Gastroesophageal sphincter (tissue), 4 donors: Measurements from ENCODE around the gene TBL1XR1. TPM values are rescaled to one million over a fixed set of nuclear protein-coding genes. Genes with fewer than 3 reads are reported as not detected.

ENCODE experiments used
- ATAC-seq: fragments of 150-250 bp; one replicate; pipeline ENCODE4 v1.9.1; 2016; ENCODE audit warnings: mild to moderate bottlenecking, moderate library complexity
- H3K27ac ChIP-seq, 4 donors: fragments of 200-600 bp; sonication (generic) in 3 of 4; 1 replicate in 3 of 4; 2 replicates in 1 of 4; pipeline ENCODE4 v1.5.1; 2016 to 2019
- H3K27me3 ChIP-seq: fragments of 200-600 bp; sonication (generic); one replicate; pipeline ENCODE4 v1.5.1; 2019
- H3K36me3 ChIP-seq, 2 donors: fragments of 200-600 bp; sonication (generic); one replicate each; pipeline ENCODE4 v1.5.1; 2019; ENCODE audit warnings: control low read depth in 1 of 2
- H3K4me1 ChIP-seq, 3 donors: fragments of 200-600 bp; sonication (generic); 1 replicate in 2 of 3; 2 replicates in 1 of 3; pipeline ENCODE4 v1.5.1; 2016 to 2019; ENCODE audit warnings: control low read depth in 2 of 3
- H3K4me3 ChIP-seq, 2 donors: fragments of 200-600 bp; sonication (generic); one replicate each; pipeline ENCODE4 v1.5.1; 2019; ENCODE audit warnings: mild to moderate bottlenecking in 1 of 2, moderate library complexity in 1 of 2
- H3K9me3 ChIP-seq, 3 donors: fragments of 200-600 bp; sonication (generic); one replicate each; pipeline ENCODE4 v1.5.1; 2017 to 2019; ENCODE audit warnings: control low read depth in 2 of 3
- CTCF ChIP-seq, 4 experiments: fragments of 200-600 bp in 2 of 4; fragments of 450-650 bp in 2 of 4; sonication (generic) in 1 of 4; IDR thresholded peaks; one replicate each; pipeline ENCODE4 v1.5.1; 2017 to 2019; ENCODE audit warnings: antibody characterized with exemption in 4 of 4, mild to moderate bottlenecking in 2 of 4, moderate library complexity in 2 of 4
- EP300 ChIP-seq: sonication (generic); formaldehyde crosslinking; IDR thresholded peaks from one replicate; pipeline ENCODE4 v1.6.1; 2017; ENCODE audit warnings: antibody characterized with exemption, mild to moderate bottlenecking
- POLR2A ChIP-seq, 2 donors: fragments of 450-650 bp; IDR thresholded peaks; one replicate each; pipeline ENCODE4 v1.6.1; 2017; ENCODE audit warnings: antibody characterized with exemption in 2 of 2, mild to moderate bottlenecking in 2 of 2, moderate library complexity in 1 of 2
- POLR2AphosphoS5 ChIP-seq: sonication (generic); formaldehyde crosslinking; IDR thresholded peaks from one replicate; pipeline ENCODE4 v1.6.1; 2017; ENCODE audit warnings: antibody characterized with exemption
- WGBS, 2 donors: methylation state at CpG; one replicate each; pipeline ENCODE4 v1.1.5; 2018; ENCODE audit warnings: low coverage in 1 of 2; 5-methylcytosine and 5-hydroxymethylcytosine counted together
- total RNA-seq, 4 donors: library from RNA; depleted of rRNA; stranded (reverse); fragments of >200 nt; gene quantifications; one replicate each; pipeline ENCODE4 v1.1.0, GENCODE V29; 2016

Gene TBL1XR1
- total RNA-seq, 4 donors from 2014 or later, result 91.1 to 126 (median 97.4) TPM

- no peak for TF ChIP-seq POLR2AphosphoS5
- no peak for TF ChIP-seq CTCF (IDR thresholded peaks at IDR 0.05)
- no peak for TF ChIP-seq EP300
- no peak for TF ChIP-seq POLR2A (IDR thresholded peaks at IDR 0.05)
- H3K4me1 ChIP-seq, result peaks cover under 1 to 40% (median 8%) of the 10 kb centered on the region in 3 donors
- H3K9me3 ChIP-seq, result no peaks in the 10 kb centered on the region
- no peak for ATAC-seq
- 48 to 60% methylated on average over 4 of the region's 4 CpGs for WGBS, 2 donors
- no peak overlapping the region for H3K27ac ChIP-seq
- H3K27me3 ChIP-seq, result no peaks in the 10 kb centered on the region
- H3K36me3 ChIP-seq, result no peaks in the 10 kb centered on the region
- H3K4me3 ChIP-seq, result no peak overlapping the region
These were observed 135.9 kb downstream of the TBL1XR1 start for GRCh38 chr3:177061369-177061768.

GRCh38 chr3:177060492-177060891 is 136.8 kb downstream of the TBL1XR1 start:
- no peaks in the 10 kb centered on the region for H3K9me3 ChIP-seq
- TF ChIP-seq POLR2A (IDR thresholded peaks at IDR 0.05), result no peak
- TF ChIP-seq EP300, result no peak
- TF ChIP-seq POLR2AphosphoS5, result no peak
- no peak for TF ChIP-seq CTCF (IDR thresholded peaks at IDR 0.05)
- peaks cover 5 to 43% (median 7%) of the 10 kb centered on the region in 3 donors for H3K4me1 ChIP-seq
- 95 to 100% methylated on average over 1 of the region's 1 CpG for WGBS, 2 donors
- H3K4me3 ChIP-seq, result no peak overlapping the region
- ATAC-seq, result no peak
- H3K36me3 ChIP-seq, result no peaks in the 10 kb centered on the region
- H3K27me3 ChIP-seq, result no peaks in the 10 kb centered on the region
- H3K27ac ChIP-seq, result no peak overlapping the region

- ATAC-seq, result no peak
- Histone ChIP-seq H3K4me3 (no peak overlapping the region), H3K36me3 (no peaks in the 10 kb centered on the region), H3K27ac (no peak overlapping the region), H3K4me1 (peaks cover 5 to 41% (median 7%) of the 10 kb centered on the region in 3 donors), H3K9me3 (no peaks in the 10 kb centered on the region), H3K27me3 (no peaks in the 10 kb centered on the region)
- TF ChIP-seq POLR2AphosphoS5 (no peak), POLR2A (IDR thresholded peaks at IDR 0.05) (no peak), EP300 (no peak), CTCF (IDR thresholded peaks at IDR 0.05) (no peak)
- WGBS, 2 donors, result 70 to 88% methylated on average over 2 of the region's 2 CpGs
These were observed 138.6 kb downstream of the TBL1XR1 start for GRCh38 chr3:177058648-177059047.

GRCh38 chr3:177057768-177058167 is 139.5 kb downstream of the TBL1XR1 start:
- ATAC-seq, result no peak
- TF ChIP-seq CTCF (IDR thresholded peaks at IDR 0.05) (no peak), POLR2A (IDR thresholded peaks at IDR 0.05) (no peak), EP300 (no peak), POLR2AphosphoS5 (no peak)
- Histone ChIP-seq H3K27ac (no peak overlapping the region), H3K4me3 (no peak overlapping the region), H3K27me3 (no peaks in the 10 kb centered on the region), H3K4me1 (peaks cover 5 to 33% (median 7%) of the 10 kb centered on the region in 3 donors), H3K9me3 (no peaks in the 10 kb centered on the region), H3K36me3 (no peaks in the 10 kb centered on the region)
- WGBS, 2 donors, result 86 to 89% methylated on average over 4 of the region's 4 CpGs

GRCh38 chr3:177056927-177057326 is 140.4 kb downstream of the TBL1XR1 start:
- H3K4me1 ChIP-seq, result peaks cover 2 to 33% (median 7%) of the 10 kb centered on the region in 3 donors
- no peaks in the 10 kb centered on the region for H3K9me3 ChIP-seq
- no peak overlapping the region for H3K4me3 ChIP-seq
- H3K27me3 ChIP-seq, result no peaks in the 10 kb centered on the region
- no peaks in the 10 kb centered on the region for H3K36me3 ChIP-seq
- WGBS, 2 donors, result 94% methylated on average over 3 of the region's 3 CpGs
- TF ChIP-seq EP300 (no peak), POLR2AphosphoS5 (no peak), POLR2A (IDR thresholded peaks at IDR 0.05) (no peak), CTCF (IDR thresholded peaks at IDR 0.05) (no peak)
- H3K27ac ChIP-seq, result no peak overlapping the region
- ATAC-seq, result no peak
